ENCODE data around the gene LARGE2. TPM values are rescaled to one million over a fixed set of nuclear protein-coding genes. Genes with fewer than 3 reads are reported as not detected.
"Not testable (repeated sequence)": the region's sequence is repeated elsewhere in the genome, so short reads cannot be mapped to it uniquely, and the experiment has no call there.

Gene LARGE2
- total and polyA plus RNA-seq, 9 of the 15 experiments (the other 6 are each of a cell fraction or from before 2014, with no cell fraction given), result 0.56 to 14.1 (median 6.6) TPM

DNA sequence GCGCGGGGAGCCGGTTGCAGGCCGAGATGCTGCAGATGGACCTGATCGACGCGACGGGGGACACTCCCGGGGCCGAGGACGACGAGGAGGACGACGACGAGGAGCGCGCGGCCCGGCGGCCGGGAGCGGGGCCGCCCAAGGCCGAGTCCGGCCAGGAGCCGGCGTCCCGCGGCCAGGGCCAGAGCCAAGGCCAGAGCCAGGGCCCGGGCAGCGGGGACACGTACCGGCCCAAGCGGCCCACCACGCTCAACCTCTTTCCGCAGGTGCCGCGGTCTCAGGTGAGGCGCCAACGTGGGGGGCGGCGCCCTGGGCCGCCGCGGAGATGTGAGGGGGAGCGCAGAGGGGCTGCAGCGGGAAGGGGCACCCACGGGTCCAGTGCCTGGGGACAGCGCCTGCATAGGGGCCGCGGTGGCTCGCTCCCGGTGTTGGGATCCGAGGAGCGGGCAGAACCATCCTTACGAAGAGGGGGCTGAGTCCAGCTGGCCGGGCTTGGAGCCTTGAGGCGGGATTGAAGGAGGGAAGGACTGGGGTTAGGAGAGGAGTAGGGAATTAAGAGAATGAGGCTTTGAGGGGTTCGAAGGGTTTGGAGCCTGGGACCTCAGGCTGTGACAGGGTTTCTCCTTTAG lies 22.2 kb upstream of the LARGE2 start (continued):
- TF ChIP-seq FOXM1 (IDR thresholded peaks at IDR 0.05; ENCODE audit: low read depth), result not testable (repeated sequence)
- TF ChIP-seq FOXM1 (CRISPR knock-in tag; IDR thresholded peaks at IDR 0.05; ENCODE audit: low read depth) (0 out of 2 replicates have a peak, but pooled peaks have one; percentile 23), POLR2G (IDR thresholded peaks at IDR 0.05; ENCODE audit: low read depth, low read length) (0 out of 2 replicates have a peak, but pooled peaks have one; percentile 23), L3MBTL2 (IDR thresholded peaks at IDR 0.05) (peak; percentile 45; the same call in 1 of the 2 replicates), ZBTB7A (IDR thresholded peaks at IDR 0.05; ENCODE audit: borderline replicate concordance, control insufficient read depth, low read depth, low read length) (0 out of 2 replicates have a peak, but pooled peaks have one; percentile 11), PHF8 (IDR thresholded peaks at IDR 0.05; ENCODE audit: borderline replicate concordance, low read length) (peak; percentile 15; the same call in 1 of the 2 replicates), ZFX (CRISPR knock-in tag; IDR thresholded peaks at IDR 0.05) (peak; percentile 49; the same call in 1 of the 2 replicates)
- TF ChIP-seq, protein P1, sequence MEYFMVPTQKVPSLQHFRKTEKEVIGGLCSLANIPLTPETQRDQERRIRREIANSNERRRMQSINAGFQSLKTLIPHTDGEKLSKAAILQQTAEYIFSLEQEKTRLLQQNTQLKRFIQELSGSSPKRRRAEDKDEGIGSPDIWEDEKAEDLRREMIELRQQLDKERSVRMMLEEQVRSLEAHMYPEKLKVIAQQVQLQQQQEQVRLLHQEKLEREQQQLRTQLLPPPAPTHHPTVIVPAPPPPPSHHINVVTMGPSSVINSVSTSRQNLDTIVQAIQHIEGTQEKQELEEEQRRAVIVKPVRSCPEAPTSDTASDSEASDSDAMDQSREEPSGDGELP (CRISPR knock-in tag; IDR thresholded peaks at IDR 0.05; ENCODE audit: borderline replicate concordance), result peak; percentile 36; the same call in 1 of the 2 replicates

Data from K562 (cell line).